ENCODE data around the gene LMX1A. TPM values are rescaled to one million over a fixed set of nuclear protein-coding genes. Genes with fewer than 3 reads are reported as not detected.

LMX1A gene
- total RNA-seq, 4 donors from 2014 or later = 1.1 to 2.5 (median 1.8) TPM

DNA sequence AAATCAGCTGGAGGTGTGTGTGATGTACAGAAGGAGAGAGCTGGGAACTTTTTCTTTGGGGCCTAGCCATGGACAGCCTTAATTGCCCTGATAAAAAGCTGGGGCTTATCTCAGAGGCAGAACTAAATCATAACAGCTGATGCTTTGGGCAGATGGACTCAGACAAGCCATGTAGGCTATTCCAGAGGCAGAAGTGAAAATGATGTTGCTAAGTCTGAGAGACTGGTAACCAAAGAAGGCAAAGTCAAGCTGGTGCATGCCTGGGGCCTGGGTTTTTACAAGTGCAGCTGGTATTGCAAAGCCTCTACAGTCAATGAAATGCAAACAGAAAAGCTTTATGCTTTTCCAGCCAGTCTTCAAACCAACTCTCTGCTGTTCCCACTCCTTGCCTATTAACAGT lies 39.0 kb upstream of the LMX1A start:
- TF ChIP-seq, protein P1, sequence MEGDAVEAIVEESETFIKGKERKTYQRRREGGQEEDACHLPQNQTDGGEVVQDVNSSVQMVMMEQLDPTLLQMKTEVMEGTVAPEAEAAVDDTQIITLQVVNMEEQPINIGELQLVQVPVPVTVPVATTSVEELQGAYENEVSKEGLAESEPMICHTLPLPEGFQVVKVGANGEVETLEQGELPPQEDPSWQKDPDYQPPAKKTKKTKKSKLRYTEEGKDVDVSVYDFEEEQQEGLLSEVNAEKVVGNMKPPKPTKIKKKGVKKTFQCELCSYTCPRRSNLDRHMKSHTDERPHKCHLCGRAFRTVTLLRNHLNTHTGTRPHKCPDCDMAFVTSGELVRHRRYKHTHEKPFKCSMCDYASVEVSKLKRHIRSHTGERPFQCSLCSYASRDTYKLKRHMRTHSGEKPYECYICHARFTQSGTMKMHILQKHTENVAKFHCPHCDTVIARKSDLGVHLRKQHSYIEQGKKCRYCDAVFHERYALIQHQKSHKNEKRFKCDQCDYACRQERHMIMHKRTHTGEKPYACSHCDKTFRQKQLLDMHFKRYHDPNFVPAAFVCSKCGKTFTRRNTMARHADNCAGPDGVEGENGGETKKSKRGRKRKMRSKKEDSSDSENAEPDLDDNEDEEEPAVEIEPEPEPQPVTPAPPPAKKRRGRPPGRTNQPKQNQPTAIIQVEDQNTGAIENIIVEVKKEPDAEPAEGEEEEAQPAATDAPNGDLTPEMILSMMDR (IDR thresholded peaks at IDR 0.05) = no peak
- TF ChIP-seq POLR2A (IDR thresholded peaks at IDR 0.05) = no peak
- Histone ChIP-seq H3K9me3 (no peaks in the 10 kb centered on the region), H3K36me3 (no peaks in the 10 kb centered on the region), H3K27me3 (no peaks in the 10 kb centered on the region), H3K27ac (no peak overlapping the region), H3K4me1 (peaks cover 0 to 8% (median 0%) of the 10 kb centered on the region in 4 donors), H3K4me3 (no peak overlapping the region)
- DNase-seq = no peak

DNA sequence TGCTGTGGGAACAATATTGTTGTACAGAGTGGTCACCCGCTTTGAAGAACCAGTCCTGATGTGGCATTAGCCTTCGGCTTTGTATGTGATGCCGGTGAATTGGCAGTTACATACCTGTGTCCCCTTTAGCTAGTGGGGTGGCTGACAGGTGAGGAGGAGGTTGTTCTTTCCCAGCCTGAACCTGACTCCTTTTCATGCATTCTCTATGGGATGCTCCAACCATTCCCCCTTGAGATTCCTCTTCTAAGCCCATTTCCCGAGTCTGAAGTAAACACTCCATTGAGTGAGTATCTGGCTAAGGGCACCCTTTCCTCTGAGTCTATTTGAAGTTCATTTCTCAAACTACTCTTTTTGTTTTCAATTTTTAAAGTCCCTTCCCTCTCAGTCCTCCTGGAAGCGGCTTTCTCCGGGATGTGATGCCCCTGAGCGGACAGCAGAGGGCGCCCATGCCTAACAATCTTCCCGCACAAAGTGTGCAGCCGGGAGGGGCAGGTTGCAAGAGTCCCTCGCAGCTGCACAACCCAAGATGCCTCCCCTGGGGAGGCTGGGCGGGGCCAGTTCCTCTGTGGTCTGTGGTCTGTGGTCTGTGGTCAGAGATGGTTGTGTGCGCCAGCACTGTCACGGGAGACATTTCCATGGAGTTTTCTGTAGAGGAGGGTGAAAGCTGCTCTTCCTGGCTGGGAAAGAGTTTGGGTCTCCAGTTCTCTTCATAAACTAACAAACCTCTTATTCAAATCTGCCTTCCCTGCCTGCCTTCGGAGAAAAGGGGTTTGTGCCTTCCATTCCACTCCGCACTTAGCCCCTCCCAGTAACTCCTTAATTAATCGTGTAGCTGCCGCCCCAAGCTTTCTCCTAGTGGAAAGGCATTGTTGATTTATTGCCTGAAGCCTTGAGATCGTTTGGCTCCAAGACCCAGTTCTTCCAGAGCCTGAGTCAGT lies 36.4 kb upstream of the LMX1A start:
- Histone ChIP-seq H3K9me3 (no peaks in the 10 kb centered on the region), H3K27me3 (no peaks in the 10 kb centered on the region), H3K36me3 (no peaks in the 10 kb centered on the region), H3K4me3 (peak overlapping the region in 1 of 4 donors; percentile 10), H3K4me1 (peaks cover 0 to 8% (median 0%) of the 10 kb centered on the region in 4 donors), H3K27ac (no peak overlapping the region)
- peak; percentile 83 to 94 (median 83) for DNase-seq
- no peak for TF ChIP-seq POLR2A (IDR thresholded peaks at IDR 0.05)
- TF ChIP-seq, protein P1 (IDR thresholded peaks at IDR 0.05) = peak; percentile 73 to 88 (median 84)

DNA sequence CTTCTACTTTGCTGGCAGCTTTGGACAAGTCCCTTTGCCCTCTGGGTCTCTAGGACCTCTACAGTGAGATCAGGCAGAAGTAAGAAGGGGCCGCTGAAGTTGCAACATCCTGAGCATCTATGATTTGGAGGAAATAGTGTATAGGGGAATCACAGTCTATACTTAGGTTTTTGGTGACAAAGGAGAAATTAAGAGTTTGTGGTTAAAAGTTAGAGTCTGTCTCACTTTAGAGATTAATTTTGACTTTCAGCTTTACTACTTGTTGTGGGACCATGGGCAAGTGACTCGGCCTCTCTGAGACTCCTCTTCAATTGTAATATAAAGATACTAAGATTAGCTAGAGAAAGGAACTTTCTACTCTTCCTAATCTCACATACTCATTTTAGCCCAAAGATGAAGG lies 33.1 kb upstream of the LMX1A start:
- DNase-seq = no peak
- Histone ChIP-seq H3K4me1 (peaks cover 0 to 8% (median 0%) of the 10 kb centered on the region in 4 donors), H3K9me3 (no peaks in the 10 kb centered on the region), H3K36me3 (no peaks in the 10 kb centered on the region), H3K27ac (no peak overlapping the region), H3K4me3 (no peak overlapping the region), H3K27me3 (no peaks in the 10 kb centered on the region)
- TF ChIP-seq, protein P1 (IDR thresholded peaks at IDR 0.05) = no peak
- TF ChIP-seq POLR2A (IDR thresholded peaks at IDR 0.05) = no peak

DNA sequence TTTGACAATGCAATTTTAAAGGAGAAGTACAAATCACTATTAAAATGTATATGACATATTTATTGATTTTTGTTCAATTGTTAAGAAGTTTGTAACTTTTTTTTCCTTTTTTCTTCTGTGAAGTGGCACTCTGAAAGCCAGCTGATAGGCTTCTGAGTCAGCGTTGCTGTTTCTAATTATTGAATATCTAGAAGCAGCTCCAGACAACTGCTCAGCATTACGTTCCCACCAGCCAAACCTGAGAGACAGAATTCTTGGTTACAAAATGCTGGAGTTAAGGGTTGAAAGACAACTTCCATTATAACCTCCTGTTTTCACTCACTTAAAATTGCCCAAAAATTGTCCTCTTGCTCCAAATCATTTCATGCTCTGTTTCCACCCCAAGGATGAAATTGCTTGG lies 31.4 kb upstream of the LMX1A start:
- Histone ChIP-seq H3K4me1 (peaks cover 0 to under 1% (median 0%) of the 10 kb centered on the region in 4 donors), H3K27me3 (no peaks in the 10 kb centered on the region), H3K9me3 (no peaks in the 10 kb centered on the region), H3K36me3 (no peaks in the 10 kb centered on the region), H3K27ac (no peak overlapping the region), H3K4me3 (no peak overlapping the region)
- TF ChIP-seq POLR2A (IDR thresholded peaks at IDR 0.05) = no peak
- TF ChIP-seq, protein P1 (IDR thresholded peaks at IDR 0.05) = no peak
- no peak for DNase-seq

DNA sequence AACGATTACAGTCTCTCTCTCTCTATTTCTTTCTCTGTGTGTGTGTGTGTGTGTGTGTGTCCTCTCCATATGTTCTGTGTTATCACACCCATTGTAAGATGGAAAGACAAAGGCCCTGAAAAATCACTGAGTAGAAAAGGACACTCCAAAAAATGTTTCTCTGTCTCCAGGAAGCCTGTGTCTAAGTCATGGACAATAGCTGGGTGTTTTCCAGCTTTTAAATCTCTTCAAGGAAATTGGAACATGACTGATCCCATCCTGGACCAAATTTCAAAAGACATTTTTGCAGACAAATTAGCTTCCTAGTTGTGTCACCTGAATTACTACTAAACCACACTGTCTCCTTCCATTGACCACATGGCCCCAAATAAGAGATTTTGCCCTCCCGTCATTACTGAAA lies 31.0 kb upstream of the LMX1A start:
- no peaks in the 10 kb centered on the region for H3K36me3 ChIP-seq
- H3K27ac ChIP-seq = no peak overlapping the region
- H3K27me3 ChIP-seq = no peaks in the 10 kb centered on the region
- no peaks in the 10 kb centered on the region for H3K9me3 ChIP-seq
- no peak for DNase-seq
- H3K4me3 ChIP-seq = no peak overlapping the region
- H3K4me1 ChIP-seq = no peaks in the 10 kb centered on the region
- TF ChIP-seq POLR2A (IDR thresholded peaks at IDR 0.05) = no peak
- TF ChIP-seq, protein P1 (IDR thresholded peaks at IDR 0.05) = no peak

Data from Peyer's patch (tissue), 4 donors.